HG02642 (cell line): ENCODE data around the gene MSI2.

Experiments
- ATAC-seq: cut with Tn5 transposase; IDR thresholded peaks from one replicate; pipeline ENCODE4 v1.9.1; 2021; ENCODE audit warnings: mild to moderate bottlenecking; ENCODE audit not compliant: unreplicated experiment, poor library complexity

Gene MSI2

DNA sequence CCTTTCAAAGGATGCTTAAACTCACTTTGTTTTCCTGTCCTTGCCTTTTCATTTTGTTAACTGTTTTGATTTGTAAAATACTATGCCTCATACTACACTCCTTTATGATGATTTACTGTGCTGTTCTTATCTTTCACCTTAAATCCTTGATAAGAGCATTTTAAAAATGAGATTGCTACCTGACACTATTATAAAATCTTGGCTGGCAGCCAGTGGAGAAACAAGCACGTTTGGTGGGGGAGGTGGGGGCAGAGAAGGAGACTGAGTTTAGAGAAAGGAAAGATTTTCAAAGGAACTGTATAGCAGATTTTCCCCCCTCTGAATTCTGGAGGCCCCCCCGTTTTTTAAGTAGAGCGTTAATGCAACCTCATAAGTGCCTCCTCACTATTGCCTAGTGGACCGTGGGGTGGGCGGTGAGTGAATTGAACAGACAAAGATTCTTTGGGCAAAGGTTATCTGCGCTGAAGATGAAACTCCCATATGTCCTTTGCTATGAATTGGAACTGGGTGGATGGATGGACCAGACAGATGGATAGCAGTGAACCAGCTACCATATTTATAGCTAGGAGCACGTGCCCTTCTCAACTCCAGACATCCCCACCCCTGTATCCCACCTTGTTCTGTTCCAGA is 288.6 kb downstream of the MSI2 start:
- no peak for ATAC-seq

DNA sequence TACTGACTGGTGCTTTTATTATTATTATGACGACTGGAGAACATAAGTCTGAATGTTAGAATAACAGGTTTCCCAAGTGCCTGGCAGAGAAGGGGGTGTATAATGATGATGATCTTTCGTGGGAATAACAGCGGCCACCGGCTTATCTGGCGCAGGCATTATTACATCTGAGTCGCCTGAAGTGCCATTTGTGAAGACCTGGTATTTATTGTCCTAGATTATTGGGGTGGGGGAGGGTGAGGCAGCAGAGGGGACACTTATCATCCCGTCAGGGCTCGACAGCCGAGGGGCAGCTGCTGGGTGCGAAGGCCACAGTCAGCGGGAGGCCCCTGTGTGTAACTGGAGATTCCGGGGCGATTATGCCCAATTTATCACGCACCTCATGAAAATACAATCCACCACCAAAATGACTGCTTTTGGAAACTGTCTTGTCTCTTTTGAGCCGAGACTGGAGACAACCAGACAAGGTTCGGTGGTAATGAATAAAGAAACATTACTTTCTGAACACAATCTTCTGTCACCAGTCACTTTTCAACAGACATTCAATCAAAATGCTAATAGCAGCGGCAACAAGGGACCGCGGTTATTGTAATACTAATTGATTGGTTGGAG is 289.5 kb downstream of the MSI2 start:
- ATAC-seq, result no peak

DNA sequence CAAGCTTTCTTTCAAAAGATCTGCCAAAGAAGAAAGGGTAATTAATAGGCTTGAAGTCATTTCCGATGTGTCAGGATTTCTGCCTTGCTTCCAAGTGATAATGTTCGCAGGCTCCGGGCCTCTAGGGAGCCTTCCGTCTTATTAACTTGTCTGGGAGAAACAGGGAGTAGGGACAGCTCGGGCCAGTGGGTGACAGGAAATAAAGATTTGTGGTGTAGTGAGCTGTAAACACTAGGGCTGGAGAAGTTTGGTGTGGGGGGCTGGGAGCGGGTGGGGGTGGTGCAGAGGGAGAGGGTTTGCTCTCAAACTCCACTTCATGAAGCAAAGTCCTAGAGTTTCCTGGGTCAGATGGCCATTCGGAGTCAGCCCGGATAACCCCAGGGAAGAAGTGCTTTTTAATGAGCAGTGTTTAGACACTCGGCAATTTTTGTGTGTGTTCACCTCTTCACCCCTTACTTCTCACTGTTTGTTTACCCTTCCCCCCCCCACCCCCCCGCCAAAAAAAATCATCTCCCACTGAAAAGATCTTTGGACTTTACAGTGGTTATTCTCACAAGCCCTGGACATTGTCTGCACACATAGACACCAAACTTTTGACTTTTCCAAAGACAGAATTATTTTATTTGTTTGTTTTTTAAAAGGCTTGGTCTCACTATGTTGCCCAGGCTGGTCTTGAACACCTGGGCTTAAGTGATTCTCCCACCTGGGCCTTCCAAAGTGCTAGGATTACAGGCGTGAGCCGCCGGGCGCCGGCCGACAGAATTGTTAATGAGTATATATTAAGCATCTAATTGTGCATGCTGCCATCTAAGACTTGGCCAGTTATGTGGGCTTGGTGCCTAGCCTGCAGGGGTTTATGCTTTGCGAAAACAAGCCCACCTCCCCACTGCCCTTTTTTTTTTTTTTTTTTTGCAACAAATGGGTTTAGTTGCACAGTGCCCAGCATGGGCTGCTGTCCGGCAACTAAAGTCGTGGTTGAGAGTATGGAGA is 292.4 kb downstream of the MSI2 start:
- no peak for ATAC-seq

DNA sequence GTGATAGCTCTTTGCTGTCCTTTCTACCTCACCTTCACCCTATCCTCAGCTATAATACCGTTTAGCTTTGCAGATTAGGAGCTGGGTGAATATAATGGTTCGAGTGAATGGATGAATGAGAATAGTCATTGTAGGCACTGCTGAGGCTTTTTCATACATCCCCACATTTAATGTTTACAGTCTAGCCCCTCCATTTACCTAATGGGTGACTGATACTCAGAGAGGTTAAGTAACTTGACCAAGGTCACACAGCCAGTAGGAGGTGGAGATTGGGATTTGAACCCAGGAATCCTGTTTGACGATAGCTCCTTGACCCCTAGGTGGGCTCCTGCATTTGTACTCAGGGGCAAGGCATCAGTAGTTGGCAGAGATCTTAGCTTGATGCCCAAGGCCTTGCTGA is 293.1 kb downstream of the MSI2 start:
- ATAC-seq, result no peak

DNA sequence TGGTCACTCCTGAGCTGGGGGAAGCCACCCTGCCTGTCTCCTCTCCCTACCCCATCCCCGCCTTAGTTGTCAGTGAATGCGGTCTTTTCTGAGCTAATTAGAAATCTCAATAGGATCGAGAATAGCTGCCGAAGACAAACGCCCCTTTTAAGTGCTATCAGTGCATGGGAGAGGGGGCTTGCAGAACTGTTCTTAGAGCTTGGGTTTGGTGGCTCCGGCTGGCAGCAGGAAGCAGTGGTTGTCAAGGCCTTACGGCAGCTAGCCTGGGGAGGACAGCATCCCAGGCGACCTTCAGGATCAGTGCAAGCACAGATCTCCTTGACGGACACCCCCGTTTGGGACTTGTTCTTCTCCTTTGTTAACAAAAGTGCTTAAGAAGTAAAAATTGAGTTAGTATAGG is 293.7 kb downstream of the MSI2 start:
- no peak for ATAC-seq

DNA sequence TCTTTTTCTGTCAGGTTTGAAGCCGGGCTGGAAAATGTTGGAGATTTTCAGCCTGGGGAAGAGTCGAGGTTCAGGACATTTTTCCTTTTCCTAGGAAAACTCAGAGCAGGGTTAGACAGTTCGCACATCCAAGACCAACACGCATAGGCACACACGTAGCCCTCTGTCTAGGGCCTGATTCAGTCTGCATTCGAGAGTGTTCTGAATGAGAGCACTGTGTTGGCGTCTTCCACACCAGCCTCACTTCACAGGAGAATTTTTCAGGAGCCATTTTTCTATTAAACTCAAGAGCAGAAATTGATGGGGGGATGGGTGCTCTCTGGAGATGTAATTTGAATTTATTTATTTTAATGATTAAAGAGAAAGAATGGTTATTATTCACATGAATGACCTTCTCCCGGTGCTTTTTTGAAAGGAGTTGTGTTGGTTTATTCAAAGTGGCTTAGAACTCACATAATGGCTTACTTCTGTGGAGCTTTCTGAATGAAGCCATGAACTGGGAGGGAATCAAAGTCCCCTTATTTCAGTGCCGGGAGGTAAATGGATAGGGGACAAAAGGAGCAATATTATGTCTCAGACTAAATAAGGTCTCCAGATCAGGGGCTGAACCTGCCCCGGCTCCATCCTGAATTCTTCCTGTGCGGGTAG is 294.5 kb downstream of the MSI2 start:
- no peak for ATAC-seq

DNA sequence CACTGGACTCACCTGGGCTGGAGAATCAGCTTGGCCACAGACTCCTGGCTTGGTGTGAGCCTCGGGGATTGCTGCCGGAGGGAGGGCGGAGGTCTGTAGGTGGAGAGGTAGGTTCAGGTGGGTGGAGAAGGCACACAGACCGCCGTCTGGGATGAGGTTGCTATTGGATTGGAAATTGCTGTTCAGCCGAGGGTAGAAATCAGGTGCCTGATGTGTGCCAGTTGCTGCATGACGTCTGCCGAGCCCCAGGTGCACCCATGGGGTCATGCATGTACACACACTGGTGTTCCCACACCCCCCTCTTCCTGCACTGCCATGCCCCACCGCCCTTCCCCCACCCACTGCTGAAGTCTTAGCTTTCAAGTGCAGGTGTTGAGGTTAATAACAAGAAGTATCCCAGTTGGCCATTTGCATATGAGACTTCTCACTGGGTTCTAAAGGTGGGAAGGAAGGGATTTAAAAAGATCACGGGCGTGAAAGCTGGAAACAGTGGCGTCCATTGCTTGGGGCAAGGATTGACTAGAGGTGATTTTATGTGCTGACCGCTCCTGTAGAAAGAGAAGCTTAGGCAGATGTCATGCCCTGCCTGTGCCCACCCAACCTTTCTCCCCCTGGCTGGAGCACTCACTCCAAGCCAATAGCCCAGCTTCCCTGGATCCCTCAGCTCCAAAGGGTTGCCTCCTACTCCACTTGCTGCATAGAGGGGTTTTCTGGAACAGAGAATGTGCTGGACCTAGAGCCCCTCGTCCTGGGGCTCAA is 295.2 kb downstream of the MSI2 start:
- peak; percentile 58 for ATAC-seq

GRCh38 chr17:57552114-57552624 is 295.8 kb downstream of the MSI2 start:
- ATAC-seq, result peak; percentile 54

DNA sequence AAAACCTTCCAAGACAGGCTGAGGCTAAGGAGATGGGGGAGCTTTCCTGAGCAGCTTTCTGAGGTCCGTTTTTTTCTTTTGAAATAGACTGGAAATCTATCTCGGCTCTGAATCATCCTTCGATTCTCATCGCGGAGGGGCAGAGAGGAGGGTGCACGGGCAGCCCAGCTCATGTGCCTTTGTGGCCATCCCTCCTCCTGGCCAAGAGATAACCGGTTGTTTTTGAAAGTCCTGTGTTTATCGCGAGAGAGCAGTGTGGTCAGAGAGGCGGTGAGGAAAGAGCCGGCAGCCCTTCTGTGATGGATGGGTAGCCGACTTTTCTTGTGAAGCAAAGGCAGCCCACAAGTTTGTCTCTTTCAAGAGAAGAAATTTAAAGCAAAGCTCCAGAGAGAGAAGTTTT is 297.2 kb downstream of the MSI2 start:
- no peak for ATAC-seq

- ATAC-seq, result no peak
Observed at GRCh38 chr17:57553991-57554825, 297.9 kb downstream of the MSI2 start.

DNA sequence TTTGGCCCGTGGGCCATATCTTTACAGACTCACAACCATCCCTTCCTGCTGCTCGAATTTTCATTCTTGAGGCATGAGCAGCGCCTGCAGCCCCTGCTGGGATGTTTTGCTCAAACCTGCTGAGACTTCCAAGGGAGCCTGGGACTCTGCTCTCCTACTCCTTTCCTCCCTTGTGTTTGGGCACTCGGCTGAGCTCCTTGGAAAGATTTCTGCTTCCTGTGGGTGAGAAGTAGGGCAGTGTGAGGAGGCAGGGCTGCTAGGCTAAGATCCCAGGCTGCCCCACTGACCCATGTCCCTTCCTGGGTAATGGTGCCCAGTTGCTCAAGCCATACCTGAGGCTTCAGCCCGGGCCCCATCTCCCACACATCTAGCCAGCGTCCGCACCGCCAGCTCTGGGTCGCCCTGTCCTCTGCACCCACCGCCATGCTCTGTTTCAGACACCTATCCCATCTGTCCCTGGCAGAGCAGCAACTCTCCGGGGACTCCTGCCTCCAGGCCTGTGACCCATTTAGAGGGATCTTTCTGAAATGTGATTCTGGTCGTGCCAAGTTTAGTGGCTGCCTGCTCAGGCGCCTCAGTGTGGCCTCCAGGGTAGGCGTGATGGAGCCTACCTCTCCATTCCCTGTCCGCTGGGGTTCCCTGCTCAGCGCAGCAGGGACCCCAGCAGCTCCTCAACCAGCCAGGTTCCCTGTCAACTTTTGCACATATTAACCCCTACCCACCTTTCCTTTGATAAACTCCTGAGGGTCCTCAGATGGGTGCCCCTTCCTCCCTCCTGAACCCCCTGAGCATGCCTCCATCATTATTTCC is 298.7 kb downstream of the MSI2 start:
- no peak for ATAC-seq

GRCh38 chr17:57555636-57556175 is 299.4 kb downstream of the MSI2 start:
- no peak for ATAC-seq

GRCh38 chr17:57556320-57556719 is 300.0 kb downstream of the MSI2 start:
- ATAC-seq, result no peak

DNA sequence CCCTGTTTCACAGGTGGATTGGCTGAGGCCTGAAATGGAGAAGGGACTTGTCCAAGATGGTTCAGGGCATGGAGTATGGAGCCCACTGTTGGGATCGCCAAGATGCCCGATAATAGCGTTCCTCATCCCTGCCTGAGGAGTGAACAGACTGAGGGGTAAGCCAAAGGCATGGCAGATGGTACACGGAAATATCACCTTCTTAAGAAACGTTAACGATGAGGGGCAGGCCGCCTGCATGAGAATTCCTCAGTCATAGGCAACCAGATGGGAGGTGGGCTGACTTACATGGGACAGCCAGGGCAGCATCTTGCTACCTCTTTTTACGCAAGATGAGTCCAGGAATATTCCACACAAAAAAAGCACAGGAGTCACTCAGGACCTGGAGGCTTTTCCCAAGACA is 300.7 kb downstream of the MSI2 start:
- no peak for ATAC-seq

DNA sequence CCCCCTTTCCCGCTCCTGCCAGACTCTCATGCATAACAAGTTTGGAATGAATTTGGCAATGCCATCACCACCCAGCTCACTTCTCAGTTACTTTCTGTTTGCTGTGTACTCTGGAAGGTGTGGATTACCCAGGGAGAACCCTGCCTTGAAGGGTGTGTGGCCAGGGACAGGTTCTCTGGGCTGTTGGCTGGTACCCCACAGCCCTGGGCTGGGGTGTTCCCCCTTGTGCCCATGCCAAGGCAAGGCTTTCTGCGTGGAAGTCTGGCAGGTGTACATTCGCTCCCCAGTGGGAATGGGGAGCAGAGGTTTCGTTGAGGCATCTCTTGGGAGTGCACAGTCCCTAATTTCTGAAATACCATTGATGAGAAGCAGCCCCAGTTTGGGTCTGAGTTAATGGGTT is 301.1 kb downstream of the MSI2 start:
- ATAC-seq, result no peak

GRCh38 chr17:57557834-57558681 is 301.7 kb downstream of the MSI2 start:
- ATAC-seq, result no peak

DNA sequence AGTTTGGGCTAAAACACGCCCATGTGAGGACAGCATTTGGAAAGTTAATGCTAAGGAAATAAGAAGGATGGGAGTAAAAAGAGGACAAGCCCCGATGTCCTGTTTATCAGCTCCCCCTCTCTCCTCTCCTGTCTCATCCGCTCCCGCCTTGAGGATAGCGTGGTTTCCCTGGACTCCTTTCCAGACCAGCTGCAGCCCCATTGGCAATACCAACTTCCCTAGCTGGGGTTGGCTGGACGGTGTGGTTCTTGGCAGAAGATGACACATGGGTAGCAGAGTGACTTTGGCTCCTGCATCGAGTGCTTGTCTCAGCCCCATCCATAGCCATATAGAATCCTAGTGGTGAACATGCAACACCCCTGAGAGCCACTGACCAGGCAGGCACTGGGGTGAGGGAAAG is 302.9 kb downstream of the MSI2 start:
- ATAC-seq, result no peak
